ENCODE results near the gene MYO10. TPM values are rescaled to one million over a fixed set of nuclear protein-coding genes. Genes with fewer than 3 reads are reported as not detected.
"Not testable (repeated sequence)": the region's sequence is repeated elsewhere in the genome, so short reads cannot be mapped to it uniquely, and the experiment has no call there.

MYO10 gene
- total RNA-seq, 1 donor from 2014 or later: 19.7 TPM

DNA sequence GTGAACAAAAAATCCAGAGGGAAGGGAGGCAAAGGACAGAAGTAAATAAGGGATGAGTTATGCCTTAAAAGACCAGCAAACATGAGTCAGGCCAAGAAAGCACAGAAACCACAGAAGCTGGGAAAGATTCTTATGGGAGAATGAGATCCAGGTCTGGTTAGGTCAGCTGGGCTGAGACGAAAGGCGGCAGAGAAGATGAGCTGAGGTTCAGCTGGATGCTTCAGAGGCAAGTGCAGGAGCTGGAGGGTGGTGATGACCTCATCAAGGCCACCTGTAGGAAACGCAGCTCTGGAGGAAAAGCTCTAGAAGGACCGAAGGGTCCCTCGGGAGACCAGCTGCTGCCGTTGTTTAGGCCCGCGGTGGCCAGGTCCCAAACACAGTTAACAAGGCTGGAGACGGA is 152.0 kb downstream of the MYO10 start:
- no peak for DNase-seq (ENCODE audit: low spot score)

- no peak for DNase-seq (ENCODE audit: low spot score)
These were observed 154.1 kb downstream of the MYO10 start for GRCh38 chr5:16781828-16782626.

DNA sequence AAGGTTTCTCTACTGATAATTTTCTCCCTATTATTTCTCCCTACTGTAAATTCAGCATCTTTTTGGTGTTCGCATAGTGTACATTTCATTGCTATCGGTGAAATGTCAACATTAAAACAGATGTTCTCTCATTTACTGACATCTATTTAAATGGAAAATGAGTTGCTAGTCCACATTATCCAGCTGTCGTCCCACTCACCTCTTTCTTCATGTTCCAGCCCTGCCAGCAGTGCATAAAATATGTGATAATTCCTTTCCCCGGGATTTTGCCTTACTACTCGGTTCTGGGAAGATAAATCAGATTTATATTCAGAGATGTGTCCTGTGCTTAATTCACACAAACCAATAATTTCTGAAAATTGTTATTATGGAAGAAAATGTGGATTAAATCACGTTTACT is 155.8 kb downstream of the MYO10 start:
- no peak for DNase-seq (ENCODE audit: low spot score)

- DNase-seq (ENCODE audit: low spot score): no peak
These were observed 158.7 kb downstream of the MYO10 start for GRCh38 chr5:16777432-16777831.

DNA sequence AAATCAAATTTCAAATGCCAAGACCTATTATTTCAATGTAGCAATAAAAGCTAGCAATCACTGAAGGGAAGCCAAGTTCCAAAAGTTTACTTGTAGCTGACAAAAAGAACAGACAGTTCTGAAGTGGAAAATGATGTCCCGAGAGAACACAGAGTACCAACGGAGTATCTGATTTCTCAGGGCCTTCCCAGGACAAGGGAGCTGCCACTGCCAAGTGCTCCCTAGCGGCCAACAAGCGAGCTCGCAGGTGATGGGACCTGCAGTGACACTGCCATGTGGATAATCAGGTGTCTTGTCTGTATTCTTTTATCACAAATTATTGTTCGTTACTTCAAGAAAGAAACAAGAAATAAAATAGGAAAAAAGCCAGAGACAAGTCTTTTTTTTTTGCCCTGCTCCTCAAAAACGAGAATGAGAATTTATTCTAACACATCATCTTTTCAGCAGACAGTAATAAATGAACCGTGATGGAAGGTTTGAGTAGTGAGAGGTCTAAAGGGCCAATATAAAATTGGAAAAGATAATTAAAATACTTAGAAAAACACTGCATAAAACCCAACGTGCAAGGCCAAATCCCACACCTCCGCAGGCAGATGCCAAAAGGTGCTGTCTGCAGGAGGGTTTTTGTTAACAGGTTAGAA is 159.4 kb downstream of the MYO10 start:
- no peak for DNase-seq (ENCODE audit: low spot score)

DNA sequence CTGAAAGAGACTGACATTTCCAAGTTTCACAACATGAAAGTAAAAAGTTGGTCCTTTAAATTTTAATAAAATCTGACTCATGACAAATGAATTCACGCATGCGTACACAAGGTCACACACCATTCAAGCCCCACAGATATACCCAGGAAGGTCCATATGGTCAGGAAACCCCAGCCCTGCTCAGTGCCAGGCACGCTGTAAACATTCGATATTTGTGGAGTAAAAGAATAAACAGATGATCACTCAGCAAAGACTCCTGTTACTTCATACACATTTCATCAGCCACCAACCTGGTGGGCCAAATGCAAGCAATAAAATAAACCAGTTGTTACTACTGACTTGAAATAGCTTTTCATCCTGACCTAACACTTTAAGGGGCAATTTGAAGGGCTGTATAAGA is 161.3 kb downstream of the MYO10 start:
- DNase-seq (ENCODE audit: low spot score): no peak

- no peak for DNase-seq (ENCODE audit: low spot score)
These were observed 162.1 kb downstream of the MYO10 start for GRCh38 chr5:16773991-16774390.

DNA sequence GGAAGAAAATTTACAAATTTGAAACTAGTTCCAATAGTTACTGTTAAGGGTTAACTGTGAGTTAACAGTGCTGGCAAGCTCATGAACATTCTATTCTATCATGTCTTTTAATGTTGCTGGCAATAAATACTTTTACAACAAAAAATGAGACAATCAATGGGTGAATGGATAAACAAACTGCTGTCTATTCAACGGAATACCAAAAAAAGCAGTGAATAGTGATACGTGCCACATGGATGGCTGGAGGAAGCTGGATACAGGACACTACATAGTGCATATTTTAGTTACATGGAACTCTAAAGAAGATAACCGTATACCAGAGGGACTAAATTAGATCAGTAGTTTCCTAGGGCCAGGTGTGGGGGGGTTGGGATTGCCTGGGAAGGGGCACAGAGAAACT is 163.5 kb downstream of the MYO10 start:
- no peak for DNase-seq (ENCODE audit: low spot score)

GRCh38 chr5:16768184-16768583 is 167.9 kb downstream of the MYO10 start:
- DNase-seq (ENCODE audit: low spot score): no peak

- DNase-seq (ENCODE audit: low spot score): no peak
These were observed 172.9 kb downstream of the MYO10 start for GRCh38 chr5:16763211-16763610.

DNA sequence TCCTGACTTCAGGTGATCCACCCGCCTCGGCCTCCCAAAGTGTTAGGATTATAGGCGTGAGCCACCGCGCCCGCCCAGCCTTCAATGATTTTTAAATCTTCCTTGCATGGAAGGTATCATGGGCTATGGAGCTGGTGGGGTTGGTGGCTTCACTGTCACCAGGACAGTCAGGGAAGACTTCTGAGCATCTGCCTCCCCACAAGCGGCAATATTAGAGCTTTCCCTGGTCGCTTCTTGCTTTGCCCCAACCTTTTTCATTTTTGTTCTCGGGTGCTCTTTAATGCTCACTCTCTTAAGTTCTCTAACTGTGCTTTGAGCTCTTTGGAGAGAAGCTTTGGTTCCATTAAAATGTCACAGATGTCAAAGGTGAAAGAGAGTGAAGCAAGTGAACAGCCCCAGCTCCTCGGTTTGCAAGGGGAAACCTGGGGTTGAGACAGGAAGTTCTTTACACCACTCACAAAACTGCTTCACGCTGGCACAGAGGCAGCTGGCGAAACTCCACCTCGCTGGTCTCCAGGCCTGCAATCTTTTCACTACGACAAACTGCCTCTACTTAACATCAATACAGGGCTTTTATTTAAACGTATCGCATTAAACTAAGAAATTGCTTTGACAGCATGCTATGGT is 176.8 kb downstream of the MYO10 start:
- no peak for DNase-seq (ENCODE audit: low spot score)

- no peak for DNase-seq (ENCODE audit: low spot score)
These were observed 178.0 kb downstream of the MYO10 start for GRCh38 chr5:16757989-16758501.

DNA sequence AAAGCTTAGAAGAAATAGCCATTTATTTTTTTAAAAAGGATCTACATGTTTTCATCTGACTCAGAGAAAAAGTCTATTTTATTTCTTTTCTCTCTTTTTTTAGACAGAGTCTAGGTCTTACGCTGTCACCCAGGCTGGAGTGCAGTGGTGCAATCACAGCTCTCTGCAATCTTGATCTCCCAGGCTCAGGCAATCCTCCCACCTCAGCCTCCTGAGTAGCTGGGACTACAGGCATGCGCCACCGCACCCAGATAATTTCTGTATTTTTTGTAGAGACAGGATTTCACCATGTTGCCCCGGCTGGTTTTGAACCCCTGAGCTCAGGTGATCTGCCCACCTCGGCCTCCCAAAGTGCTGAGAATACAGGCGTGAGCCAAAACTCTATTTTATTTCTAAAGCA is 178.5 kb downstream of the MYO10 start:
- not testable (repeated sequence) for DNase-seq (ENCODE audit: low spot score)

DNA sequence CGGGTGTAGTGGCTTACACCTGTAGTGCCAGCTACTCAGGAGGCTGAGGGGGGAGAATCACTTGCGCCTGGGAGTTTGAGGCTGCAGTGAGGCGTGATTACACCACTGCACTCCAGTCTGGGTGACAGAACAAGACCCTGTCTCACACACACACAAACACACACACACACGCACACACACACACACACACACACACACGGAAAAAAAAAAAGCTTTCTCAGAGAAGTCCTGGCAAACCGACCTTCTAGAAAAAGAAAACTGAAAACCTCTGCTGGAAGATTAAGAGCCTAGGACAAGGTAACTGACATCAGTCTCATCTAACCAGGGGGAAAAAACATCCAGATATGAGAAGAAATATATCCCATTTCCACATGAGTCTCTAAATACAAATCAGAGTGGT is 178.9 kb downstream of the MYO10 start:
- no peak for DNase-seq (ENCODE audit: low spot score)

DNA sequence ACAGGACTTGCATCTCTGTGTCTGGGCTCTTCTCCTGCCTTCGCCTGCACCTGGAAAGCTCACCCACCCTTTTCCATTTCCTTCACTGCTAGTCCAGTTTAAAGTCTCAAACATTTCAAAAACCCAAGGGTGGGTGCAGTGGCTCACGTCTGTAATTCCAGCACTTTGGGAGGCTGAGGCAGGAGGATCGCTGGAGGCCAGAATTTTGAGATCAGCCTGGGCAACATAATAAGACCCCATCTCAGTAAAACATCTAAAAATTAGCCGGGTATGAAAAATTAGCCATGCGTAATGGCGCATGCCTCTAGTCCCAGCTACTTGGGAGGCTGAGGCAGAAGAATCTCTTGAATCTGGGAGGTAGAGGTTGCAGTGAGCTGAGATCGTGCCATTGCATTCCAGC is 179.4 kb downstream of the MYO10 start:
- no peak for DNase-seq (ENCODE audit: low spot score)

- no peak for DNase-seq (ENCODE audit: low spot score)
These were observed 180.4 kb downstream of the MYO10 start for GRCh38 chr5:16755641-16756040.

DNA sequence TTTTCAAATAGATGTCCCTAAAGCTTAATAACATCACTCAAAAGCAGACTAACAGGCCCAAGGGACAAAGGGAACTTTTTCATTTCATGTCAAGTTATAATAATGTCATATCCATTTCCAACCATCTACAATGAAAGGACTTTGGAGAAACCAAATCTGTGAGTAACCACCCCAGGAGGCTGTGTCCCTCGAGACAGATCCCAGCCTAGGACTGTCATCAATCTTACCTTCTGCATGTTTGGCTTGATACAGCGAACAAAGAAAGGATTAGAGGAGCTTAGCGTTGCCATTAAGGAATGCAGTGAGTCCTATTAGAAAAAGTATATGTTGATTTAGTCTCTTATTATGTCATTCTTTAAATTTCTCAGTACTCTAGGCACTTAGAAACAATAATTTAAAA is 181.5 kb downstream of the MYO10 start:
- no peak for DNase-seq (ENCODE audit: low spot score)

- no peak for DNase-seq (ENCODE audit: low spot score)
These were observed 182.0 kb downstream of the MYO10 start for GRCh38 chr5:16754086-16754485.

DNA sequence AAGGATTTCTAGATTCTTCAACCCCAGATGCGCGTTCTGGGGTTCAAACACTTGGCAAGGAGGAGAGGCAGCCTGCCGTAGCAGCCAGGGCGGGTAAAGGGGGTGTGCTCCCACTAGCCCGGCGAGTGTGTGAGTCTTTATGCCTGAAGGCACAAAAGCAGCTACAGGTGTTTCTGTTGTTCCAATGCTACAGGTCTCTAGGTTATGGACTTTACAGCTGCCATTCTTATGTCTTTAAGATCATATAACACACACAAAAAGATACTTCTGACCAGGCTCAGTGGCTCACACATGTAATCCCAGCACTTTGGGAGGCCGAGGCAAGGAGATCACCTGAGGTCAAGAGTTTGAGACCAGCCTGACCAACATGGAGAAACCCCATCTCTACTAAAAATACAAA is 185.6 kb downstream of the MYO10 start:
- no peak for DNase-seq (ENCODE audit: low spot score)

DNA sequence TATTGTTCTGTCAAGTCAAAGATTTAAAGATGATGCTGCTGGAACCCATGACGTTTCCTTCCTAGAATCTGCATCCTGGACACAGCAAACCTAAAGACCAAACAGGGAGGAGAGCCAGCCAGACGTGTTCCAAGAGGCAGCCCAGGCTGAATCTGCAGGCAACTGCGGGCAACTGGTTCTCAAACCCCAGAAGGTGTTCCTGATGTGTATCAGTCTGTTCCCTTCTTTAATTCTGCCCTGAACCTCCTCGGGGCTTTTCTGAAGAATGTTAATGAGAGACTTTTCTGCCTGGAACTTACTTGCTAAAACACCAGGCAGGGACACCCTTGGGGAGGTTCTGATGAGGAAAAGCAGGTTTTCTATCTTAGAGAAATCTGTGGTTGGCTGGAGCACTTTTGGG is 186.5 kb downstream of the MYO10 start:
- no peak for DNase-seq (ENCODE audit: low spot score)

DNA sequence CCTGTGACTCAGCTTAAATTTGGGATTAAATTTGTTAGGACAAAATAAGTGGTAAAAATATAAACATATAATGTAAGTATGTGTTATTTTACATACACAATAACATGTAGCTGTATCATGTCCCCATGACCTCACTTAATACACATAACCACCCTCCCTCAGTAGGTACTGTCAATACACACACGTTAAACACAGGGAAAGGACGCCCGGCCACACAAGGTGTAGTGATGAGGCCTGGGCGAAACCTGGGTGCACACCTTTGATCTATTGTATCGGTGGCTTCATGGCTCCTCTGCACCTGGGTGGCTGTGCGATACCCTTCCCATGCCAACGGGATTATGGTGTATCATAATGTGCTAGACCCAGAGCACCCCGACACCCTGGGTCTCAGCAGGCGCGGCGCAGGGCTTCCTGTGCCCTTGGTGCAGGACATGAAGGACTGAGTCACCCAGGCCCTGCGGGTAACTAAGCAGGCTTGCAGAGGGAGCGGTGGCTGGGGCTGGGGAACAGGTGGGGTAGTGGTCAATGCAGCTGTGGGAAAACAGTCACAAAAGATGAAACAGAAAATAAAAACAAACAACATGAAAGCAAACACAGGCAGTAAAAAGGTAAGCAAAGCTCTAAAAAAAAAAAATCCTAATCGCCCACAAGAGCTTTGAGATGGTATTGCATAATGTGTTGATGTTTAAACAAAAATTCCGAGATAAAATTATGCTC is 191.8 kb downstream of the MYO10 start:
- DNase-seq (ENCODE audit: low spot score): no peak

DNA sequence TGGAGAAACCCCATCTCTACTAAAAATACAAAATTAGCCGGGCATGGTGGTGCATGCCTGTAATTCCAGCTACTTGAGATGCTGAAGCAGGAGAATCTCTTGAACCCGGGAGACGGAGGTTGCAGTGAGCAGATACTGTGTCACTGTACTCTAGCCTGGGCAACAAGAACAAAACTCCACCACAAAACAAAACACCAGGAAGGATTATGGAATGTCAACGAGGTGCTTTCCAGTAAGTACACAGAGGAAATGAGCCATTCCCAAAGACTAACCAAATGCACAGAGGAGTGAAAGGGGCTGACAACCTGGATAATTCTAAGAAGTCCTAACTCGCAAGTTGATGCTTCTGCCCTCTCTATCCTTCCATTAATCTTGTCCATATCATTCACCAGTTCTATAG is 193.2 kb downstream of the MYO10 start:
- DNase-seq (ENCODE audit: low spot score): no peak

Measured in ureter (tissue), 1 donor.